GM18505 (cell line): ENCODE data around the gene PSMD9.
"Not testable (repeated sequence)": the region's sequence is repeated elsewhere in the genome, so short reads cannot be mapped to it uniquely, and the experiment has no call there.

Source experiments
- ATAC-seq: cut with Tn5 transposase; IDR thresholded peaks from one replicate; pipeline ENCODE4 v1.9.1; 2021; ENCODE audit not compliant: unreplicated experiment
- POLR2A ChIP-seq: IDR thresholded peaks from 4 replicates; pipeline ENCODE4 v1.6.1; 2011; ENCODE audit warnings: borderline replicate concordance; ENCODE audit not compliant: insufficient read depth, insufficient read length; ENCODE audit errors: extremely low read depth

Gene PSMD9

DNA sequence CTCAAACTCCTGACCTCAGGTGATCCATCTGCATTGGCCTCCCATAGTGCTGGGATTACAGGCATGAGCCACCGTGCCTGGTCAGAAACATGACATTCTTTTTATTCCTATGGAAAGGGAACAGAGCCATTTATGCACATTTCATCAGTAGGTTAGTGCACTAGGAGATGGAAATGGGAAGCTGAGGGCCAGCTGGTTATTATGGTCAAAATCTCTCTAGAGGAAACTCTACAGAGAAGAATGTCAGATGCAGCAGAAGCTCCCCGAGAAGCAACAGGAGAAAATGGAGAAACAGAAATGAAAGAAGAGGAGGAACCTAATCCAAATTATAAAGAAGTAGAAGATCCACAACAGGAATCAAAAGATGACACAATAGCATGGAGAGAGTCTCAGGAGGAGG is 32.5 kb downstream of the PSMD9 start:
- no peak for TF ChIP-seq POLR2A
- ATAC-seq: no peak

DNA sequence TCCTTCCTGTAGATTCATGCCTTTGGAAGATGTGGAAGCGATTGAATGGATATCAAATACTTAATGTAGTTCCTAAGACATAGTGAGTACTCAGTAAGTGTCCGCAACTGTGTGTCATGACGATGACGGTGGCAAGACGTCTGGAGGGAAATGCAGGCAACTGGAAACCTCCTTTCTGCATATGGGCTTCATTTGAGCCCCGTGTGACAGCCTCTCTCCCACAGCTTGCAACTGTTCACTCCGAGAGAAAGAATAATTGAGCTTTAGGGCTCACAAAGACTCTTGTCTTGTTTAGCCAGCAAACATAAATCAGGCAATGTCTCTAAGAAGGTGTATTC is 36.7 kb downstream of the PSMD9 start:
- no peak for TF ChIP-seq POLR2A
- ATAC-seq: no peak

DNA sequence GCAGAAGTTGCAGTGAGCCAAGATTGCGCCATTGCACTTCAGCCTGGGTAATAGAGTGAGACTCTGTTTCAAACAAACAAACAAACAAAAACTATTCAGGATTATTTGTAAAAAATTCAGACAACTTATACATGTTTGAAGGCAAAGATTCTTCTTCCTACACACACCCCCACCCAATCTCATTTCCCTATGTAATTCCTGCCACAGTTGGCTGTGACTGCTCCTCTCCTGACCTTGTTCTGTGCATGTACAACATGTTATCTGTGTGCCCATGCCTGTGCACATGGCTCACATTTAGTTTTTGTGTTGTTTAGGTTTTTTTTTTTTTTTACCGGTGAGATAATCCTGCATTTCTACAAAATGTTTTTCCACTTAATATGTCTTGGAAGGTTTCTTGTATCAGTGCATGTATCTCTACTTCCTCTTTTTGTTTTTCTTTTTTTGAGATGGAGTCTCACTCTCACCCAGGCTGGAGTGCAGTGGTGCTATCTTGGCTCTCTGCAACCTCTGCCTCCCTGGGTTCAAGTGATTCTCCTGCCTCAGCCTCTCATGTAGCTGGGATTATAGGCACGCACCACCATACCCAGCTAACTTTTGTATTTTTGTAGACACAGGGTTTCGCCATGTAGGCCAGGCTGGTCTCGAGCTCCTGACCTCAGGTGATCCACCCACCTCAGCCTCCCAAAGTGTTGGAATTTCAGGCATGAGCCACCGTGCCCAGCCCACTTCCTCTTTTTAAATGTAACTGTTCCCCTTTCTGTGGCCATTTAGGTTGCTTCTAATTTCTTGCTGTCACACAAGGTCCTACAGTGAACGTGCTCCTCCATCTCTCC is 38.5 kb downstream of the PSMD9 start:
- TF ChIP-seq POLR2A: no peak
- ATAC-seq: no peak

DNA sequence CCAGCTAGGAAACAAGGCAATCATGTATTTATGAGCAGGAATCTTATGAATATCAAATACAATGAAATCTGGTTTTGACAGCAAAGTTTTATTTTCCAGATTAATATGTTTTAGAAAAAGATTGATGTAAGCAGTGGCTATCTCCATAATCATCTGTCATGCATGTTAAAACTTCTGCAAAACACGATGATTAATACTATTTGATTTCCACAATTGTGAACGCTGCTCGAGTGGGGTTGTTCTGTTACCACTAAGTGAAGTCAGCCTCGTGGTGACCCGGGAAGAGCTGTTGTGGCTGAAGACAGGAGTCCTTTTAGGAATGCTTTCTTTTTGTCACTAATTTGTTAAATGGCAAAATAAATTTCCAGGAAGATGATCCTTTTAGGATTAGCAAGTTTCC is 39.2 kb downstream of the PSMD9 start:
- no peak for ATAC-seq

DNA sequence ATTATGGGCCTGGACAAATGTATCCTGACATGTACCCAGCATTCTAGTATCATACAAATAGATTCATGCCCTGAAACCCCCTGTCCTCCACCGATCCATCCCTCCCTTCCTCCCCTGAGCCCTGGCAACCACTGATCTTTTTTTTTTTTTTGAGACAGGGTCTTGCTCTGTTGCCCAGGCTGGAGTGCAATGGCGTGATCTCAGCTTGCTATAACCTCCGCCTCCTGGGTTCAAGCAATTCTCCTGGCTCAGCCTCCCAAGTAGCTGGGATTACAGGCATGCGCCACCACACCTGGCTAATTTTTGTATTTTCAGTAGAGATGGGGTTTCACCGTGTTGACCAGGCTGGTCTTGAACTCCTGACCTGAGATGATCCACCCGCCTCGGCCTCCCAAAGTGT is 41.0 kb downstream of the PSMD9 start:
- not testable (repeated sequence) for ATAC-seq

More for the DNA sequence above, 39.2 kb downstream of the PSMD9 start:
- no peak for TF ChIP-seq POLR2A

DNA sequence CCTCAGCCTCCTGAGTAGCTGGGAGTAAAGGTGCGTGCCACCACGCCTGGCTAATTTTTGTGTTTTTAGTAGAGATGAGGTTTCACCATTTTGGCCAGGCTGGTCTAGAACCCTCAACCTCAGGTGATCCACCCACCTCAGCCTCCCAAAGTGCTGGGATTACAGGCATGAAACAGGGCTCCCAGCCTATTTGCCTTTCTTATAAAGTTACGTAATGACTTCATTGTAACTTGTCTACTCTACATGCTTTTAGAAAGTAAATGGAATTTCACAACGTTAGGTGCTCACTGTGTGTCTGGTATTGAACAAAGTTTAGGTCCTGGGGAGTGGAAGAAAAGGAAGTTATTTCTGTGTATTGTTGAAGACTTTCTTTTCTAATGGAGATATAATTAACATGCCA is 42.3 kb downstream of the PSMD9 start:
- TF ChIP-seq POLR2A: no peak
- no peak for ATAC-seq

DNA sequence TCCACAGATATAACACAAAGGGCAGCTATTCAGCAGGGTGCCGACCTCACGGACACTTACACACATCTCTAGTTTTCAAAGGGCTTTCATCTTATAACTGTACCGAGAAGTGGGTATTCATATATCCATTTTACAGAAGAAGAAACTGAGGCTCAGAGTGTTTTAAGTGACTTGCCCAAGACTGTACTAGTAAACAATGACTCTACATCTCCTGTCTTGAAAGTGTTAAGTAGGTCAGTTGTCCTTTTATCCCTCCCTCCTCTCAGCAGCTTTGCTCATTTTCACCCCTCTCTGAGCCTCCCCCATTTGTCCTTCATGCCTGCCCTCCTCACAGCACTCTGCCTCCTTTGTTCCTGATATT is 43.6 kb downstream of the PSMD9 start:
- no peak for TF ChIP-seq POLR2A
- ATAC-seq: no peak

DNA sequence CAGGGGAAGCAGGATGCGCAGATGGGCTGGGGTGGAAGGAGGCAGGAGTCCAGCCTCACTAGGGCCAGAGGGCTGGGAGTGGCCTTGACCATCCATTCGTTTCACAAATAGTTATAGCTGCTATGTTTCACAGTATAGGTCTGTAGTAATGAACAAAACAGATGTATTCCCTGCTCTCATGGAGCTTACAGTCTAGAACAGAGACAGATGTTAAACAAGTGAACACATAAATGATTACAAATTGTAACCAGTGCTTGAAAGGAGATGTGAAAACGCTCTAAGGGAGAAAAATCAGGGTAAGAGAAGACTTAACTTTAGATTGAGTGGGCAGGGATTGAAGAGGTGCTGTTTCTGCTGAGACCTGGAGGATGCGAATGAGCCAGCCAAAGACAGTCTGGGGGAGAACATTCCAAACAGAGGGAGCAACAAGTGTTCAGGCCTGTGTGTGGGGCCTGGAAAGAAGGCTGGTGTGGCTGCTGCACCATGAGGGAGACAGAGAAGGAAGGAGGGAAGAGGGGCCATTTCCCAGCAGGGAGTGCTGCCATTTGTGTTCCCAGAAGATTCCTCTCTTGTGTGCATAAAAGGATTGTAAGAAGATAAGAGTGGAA is 44.4 kb downstream of the PSMD9 start:
- ATAC-seq: no peak

DNA sequence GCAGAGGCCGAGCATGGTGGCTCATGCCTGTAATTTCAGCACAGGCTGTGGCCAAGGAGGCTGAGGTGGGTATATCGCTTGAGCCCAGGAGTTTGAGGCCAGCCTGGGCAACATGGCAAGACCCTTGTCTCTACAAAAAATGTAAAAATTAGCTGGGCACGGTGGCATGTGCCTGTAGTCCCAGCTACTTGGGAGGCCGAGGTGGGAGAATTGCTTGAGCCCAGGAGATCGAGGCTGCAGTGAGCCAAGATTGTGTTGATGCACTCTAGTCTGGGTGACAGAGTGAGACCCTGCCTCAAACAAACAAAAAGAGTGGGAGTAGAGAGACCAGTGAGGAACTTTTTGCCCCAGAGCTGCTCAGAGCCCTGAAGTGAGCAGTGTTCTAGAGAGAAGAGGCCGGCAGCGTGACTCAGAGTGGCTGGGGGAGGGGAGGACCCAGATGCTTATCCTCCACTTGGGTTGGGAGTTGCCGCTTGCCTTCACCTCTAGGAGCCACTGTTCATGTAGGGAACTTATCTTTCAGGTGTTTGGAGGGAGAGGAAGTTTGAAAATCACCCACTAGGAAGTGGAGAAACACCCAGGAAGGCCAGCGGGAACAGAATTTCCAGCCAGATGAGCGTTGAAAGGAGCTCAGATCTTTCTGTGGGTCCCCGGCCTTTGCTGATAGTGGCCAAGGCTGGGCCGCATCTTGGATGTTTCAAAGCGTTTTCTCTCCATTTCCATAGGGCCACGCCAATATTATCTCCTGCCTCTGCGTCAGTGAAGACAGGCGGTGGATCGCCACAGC is 45.1 kb downstream of the PSMD9 start:
- no peak for TF ChIP-seq POLR2A
- no peak for ATAC-seq

More for the DNA sequence above, 44.4 kb downstream of the PSMD9 start:
- TF ChIP-seq POLR2A: no peak

DNA sequence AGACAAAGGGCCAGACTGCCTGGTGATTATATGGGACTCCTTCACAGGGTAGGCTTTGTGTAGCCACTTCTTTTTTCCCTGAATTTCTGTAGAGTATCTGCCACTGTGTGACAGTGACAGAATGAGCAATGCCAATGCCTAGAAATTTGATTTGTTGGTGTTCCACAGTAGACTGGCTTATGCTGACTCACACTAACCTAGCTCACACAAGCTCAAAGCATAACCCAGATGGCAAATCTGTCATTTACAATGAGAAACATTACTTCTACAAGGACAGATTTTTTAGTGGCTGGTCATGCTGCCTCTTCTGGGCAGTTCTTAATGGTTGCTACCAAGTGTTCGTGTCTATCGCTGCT is 45.7 kb downstream of the PSMD9 start:
- no peak for TF ChIP-seq POLR2A
- no peak for ATAC-seq

DNA sequence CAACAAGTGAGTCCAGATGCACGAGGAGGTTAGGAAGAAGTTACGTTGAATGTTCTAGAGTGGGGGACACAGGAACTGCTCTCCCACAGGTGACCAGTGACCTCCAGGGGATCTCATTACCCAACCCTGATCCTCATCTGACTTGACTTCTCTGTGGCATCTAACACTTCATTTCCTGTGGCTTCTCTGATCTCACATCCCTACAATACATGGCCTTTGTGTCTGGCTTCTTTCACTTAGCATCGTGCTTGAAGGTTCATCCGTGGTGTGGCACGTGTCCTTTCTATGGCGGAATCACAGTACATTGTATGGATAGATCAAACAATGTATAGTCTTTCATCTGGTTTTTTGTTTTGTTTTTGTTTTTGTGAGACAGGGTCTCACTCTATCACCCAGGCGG is 49.1 kb downstream of the PSMD9 start:
- ATAC-seq: no peak

DNA sequence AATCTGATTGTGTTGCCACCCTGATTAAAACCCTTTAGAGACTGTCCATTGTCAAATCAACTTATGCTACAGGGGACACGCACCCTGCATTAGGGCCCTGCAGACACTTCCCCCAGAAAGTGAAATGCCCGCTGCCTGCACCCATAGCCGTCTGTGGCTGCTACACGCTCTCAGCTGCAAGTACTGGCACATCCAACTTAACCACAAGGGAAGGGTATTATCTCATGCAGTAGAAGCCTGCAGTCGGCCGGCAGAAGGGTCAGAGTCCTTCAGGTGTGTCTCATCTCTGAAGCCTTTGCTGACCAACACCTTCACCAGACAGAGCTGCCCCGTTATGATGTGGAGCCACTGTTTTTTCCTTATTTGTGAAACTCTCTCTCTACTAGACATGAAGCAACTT is 50.6 kb downstream of the PSMD9 start:
- ATAC-seq: no peak
- no peak for TF ChIP-seq POLR2A

More for the DNA sequence above, 49.1 kb downstream of the PSMD9 start:
- no peak for TF ChIP-seq POLR2A

DNA sequence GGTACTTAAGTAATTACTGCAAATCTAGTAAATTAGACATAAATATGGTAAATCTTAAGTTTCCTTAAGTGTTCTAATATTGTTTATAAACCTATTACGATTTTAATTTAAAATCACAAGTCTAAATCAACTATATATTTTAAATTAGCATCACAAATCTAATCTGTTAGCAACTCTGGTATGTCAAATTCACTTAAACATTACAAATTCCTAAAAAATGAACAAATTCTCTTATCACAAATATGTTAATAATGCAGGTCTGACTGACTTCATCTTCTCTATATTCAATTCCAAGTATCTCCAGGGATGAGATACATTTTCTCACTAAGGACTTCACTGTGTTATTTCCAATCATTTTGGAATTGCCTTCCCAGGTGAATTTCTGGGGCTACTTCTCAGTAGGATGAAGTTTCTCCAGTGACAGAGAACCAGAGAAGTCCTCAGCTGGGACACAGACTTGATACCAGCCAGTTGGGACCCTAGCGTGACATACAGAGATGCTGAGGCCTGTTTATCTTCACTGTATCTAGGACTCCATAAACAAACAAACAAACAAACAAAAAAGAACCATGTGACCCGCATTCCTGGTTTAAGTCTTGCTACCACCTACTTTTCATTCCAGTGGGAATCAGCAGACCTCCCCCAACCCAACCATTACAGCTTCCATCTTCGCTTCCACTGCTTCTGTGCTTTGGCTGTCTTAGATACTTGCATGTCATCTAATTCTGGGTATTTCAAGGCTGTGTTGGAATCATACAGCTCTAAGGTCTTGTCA is 51.6 kb downstream of the PSMD9 start:
- no peak for ATAC-seq
- no peak for TF ChIP-seq POLR2A
